AG08396 (cell line): ENCODE results near the gene TBX18.

ENCODE experiments used
- DNase-seq: peaks from one replicate; pipeline ENCODE4 v3.0.0; 2012; ENCODE audit warnings: low spot score, mixed read lengths

TBX18 gene

GRCh38 chr6:84748376-84748775, 16.0 kb downstream of the TBX18 start:
- no peak for DNase-seq

GRCh38 chr6:84743616-84744015, 20.8 kb downstream of the TBX18 start:
- DNase-seq = no peak

GRCh38 chr6:84740385-84740784, 24.0 kb downstream of the TBX18 start:
- no peak for DNase-seq

GRCh38 chr6:84739866-84740208, 24.6 kb downstream of the TBX18 start:
- DNase-seq = no peak

GRCh38 chr6:84738996-84739865, 25.2 kb downstream of the TBX18 start:
- DNase-seq = no peak

- no peak for DNase-seq
These were observed 30.5 kb downstream of the TBX18 start for GRCh38 chr6:84733889-84734288.

- no peak for DNase-seq
These were observed 32.5 kb downstream of the TBX18 start for GRCh38 chr6:84731901-84732300.

- DNase-seq = no peak
These were observed 33.0 kb downstream of the TBX18 start for GRCh38 chr6:84731401-84731800.

- no peak for DNase-seq
These were observed 35.8 kb downstream of the TBX18 start for GRCh38 chr6:84728602-84729001.

GRCh38 chr6:84719152-84719551, 45.2 kb downstream of the TBX18 start:
- DNase-seq = no peak

GRCh38 chr6:84718038-84718955, 46.1 kb downstream of the TBX18 start:
- DNase-seq = no peak

GRCh38 chr6:84709121-84709520, 55.3 kb downstream of the TBX18 start:
- no peak for DNase-seq

GRCh38 chr6:84707171-84707570, 57.2 kb downstream of the TBX18 start:
- DNase-seq = no peak

- no peak for DNase-seq
These were observed 68.2 kb downstream of the TBX18 start for GRCh38 chr6:84696166-84696565.

GRCh38 chr6:84691978-84692623, 72.3 kb downstream of the TBX18 start:
- DNase-seq = no peak

GRCh38 chr6:84688141-84688873, 76.1 kb downstream of the TBX18 start:
- DNase-seq = no peak

GRCh38 chr6:84687431-84687830, 77.0 kb downstream of the TBX18 start:
- DNase-seq = no peak

- no peak for DNase-seq
These were observed 78.3 kb downstream of the TBX18 start for GRCh38 chr6:84685983-84686584.

GRCh38 chr6:84681693-84682326, 82.6 kb downstream of the TBX18 start:
- no peak for DNase-seq

GRCh38 chr6:84675651-84676050, 88.7 kb downstream of the TBX18 start:
- no peak for DNase-seq

- no peak for DNase-seq
These were observed 90.0 kb downstream of the TBX18 start for GRCh38 chr6:84674395-84674794.
